Osteoblast (primary cell): ENCODE data around the gene CFAP45. TPM values are rescaled to one million over a fixed set of nuclear protein-coding genes. Genes with fewer than 3 reads are reported as not detected.

Experiments used
- DNase-seq: peaks from one replicate; pipeline ENCODE4 v3.0.0; 2011; ENCODE audit warnings: low spot score, mixed read lengths; ENCODE audit not compliant: insufficient read length; ENCODE audit errors: missing footprints
- H2AFZ ChIP-seq: 2 replicates; pipeline ENCODE4 v1.6.0; 2011; ENCODE audit warnings: mild to moderate bottlenecking, low read length
- H3K27ac ChIP-seq: 2 replicates; pipeline ENCODE4 v1.5.1; 2011; ENCODE audit warnings: mild to moderate bottlenecking, low read depth, low read length, moderate library complexity
- H3K27me3 ChIP-seq: 2 replicates; pipeline ENCODE4 v1.6.0; 2012; ENCODE audit warnings: mild to moderate bottlenecking, control low read depth, inconsistent platforms, low read length, moderate library complexity; ENCODE audit not compliant: insufficient read depth
- H3K36me3 ChIP-seq: 2 replicates; pipeline ENCODE4 v1.5.1; 2011; ENCODE audit warnings: mild to moderate bottlenecking, low read length, control low read depth, moderate library complexity; ENCODE audit not compliant: insufficient read depth
- H3K4me1 ChIP-seq: 2 replicates; pipeline ENCODE4 v1.5.1; 2011; ENCODE audit warnings: mild to moderate bottlenecking, low read length, control low read depth, moderate library complexity; ENCODE audit not compliant: insufficient read depth
- H3K4me2 ChIP-seq: 2 replicates; pipeline ENCODE4 v1.6.0; 2011; ENCODE audit warnings: mild to moderate bottlenecking, low read length; ENCODE audit not compliant: insufficient read depth
- H3K4me3 ChIP-seq: fragments of 200-600 bp; sonication (generic); 3 replicates; pipeline ENCODE4 v1.5.1; 2012; ENCODE audit warnings: mild to moderate bottlenecking, low read length, inconsistent platforms; ENCODE audit not compliant: insufficient read depth
- H3K79me2 ChIP-seq: 2 replicates; pipeline ENCODE4 v1.6.0; 2012; ENCODE audit warnings: mild to moderate bottlenecking, low read length, control low read depth, inconsistent platforms; ENCODE audit not compliant: insufficient read depth
- H3K9me3 ChIP-seq: 2 replicates; pipeline ENCODE4 v1.5.1; 2011; ENCODE audit warnings: low read depth, low read length, control low read depth
- H4K20me1 ChIP-seq: 2 replicates; pipeline ENCODE4 v1.6.0; 2012; ENCODE audit warnings: mild to moderate bottlenecking, low read length, control low read depth; ENCODE audit not compliant: insufficient read depth
- total RNA-seq: library from RNA; depleted of rRNA; stranded (reverse); fragments of >200 nt; gene quantifications from 2 replicates; pipeline ENCODE4 v1.2.3, GENCODE V29; 2012
- TF ChIP-seq, protein P1 (sequence below): IDR thresholded peaks from 2 replicates; pipeline ENCODE4 v1.5.1; 2011; ENCODE audit warnings: mild to moderate bottlenecking, low read depth, low read length, moderate library complexity; ENCODE audit errors: extremely low read depth

The CFAP45 gene
- total RNA-seq, 1 donor: 0.36 TPM

DNA sequence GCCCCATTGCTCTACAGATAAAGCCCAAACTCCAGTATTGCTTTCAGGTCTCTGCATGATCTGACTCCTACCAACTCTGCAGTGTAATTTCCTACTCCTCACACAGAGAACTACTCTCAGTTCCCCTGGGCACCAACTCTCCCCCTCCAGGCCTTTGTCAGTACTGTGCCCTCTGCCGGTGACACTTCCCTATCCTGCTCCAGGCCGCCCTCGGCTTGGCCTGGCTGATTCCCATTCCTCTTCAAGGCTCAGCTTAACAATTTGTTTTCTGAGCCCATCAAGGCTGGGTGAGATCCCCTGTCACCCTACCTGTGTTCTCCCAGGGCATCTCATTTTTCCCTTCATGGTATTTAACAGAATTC lies 70.7 kb downstream of the CFAP45 start:
- Histone ChIP-seq H3K4me2 (no peak overlapping the region), H3K4me3 (no peak overlapping the region), H3K27ac (no peak overlapping the region), H3K36me3 (no peaks in the 10 kb centered on the region), H3K4me1 (peaks cover 6% of the 10 kb centered on the region), H3K9me3 (no peaks in the 10 kb centered on the region), H2AFZ (no peak overlapping the region), H3K79me2 (no peaks in the 10 kb centered on the region), H3K27me3 (no peaks in the 10 kb centered on the region), H4K20me1 (no peaks in the 10 kb centered on the region)
- TF ChIP-seq, protein P1, sequence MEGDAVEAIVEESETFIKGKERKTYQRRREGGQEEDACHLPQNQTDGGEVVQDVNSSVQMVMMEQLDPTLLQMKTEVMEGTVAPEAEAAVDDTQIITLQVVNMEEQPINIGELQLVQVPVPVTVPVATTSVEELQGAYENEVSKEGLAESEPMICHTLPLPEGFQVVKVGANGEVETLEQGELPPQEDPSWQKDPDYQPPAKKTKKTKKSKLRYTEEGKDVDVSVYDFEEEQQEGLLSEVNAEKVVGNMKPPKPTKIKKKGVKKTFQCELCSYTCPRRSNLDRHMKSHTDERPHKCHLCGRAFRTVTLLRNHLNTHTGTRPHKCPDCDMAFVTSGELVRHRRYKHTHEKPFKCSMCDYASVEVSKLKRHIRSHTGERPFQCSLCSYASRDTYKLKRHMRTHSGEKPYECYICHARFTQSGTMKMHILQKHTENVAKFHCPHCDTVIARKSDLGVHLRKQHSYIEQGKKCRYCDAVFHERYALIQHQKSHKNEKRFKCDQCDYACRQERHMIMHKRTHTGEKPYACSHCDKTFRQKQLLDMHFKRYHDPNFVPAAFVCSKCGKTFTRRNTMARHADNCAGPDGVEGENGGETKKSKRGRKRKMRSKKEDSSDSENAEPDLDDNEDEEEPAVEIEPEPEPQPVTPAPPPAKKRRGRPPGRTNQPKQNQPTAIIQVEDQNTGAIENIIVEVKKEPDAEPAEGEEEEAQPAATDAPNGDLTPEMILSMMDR: peak; percentile 44
- peak; percentile 75 for DNase-seq

- TF ChIP-seq, protein P1: no peak
- no peak for DNase-seq
- H3K4me3 ChIP-seq: no peak overlapping the region
- no peaks in the 10 kb centered on the region for H4K20me1 ChIP-seq
- no peak overlapping the region for H2AFZ ChIP-seq
- no peaks in the 10 kb centered on the region for H3K9me3 ChIP-seq
- no peak overlapping the region for H3K4me2 ChIP-seq
- no peak overlapping the region for H3K27ac ChIP-seq
- H3K36me3 ChIP-seq: no peaks in the 10 kb centered on the region
- peaks cover 4% of the 10 kb centered on the region for H3K27me3 ChIP-seq
- H3K79me2 ChIP-seq: no peaks in the 10 kb centered on the region
- peaks cover 6% of the 10 kb centered on the region for H3K4me1 ChIP-seq
These were observed 71.2 kb downstream of the CFAP45 start for GRCh38 chr1:159828581-159829272.

GRCh38 chr1:159828176-159828575 lies 71.8 kb downstream of the CFAP45 start:
- Histone ChIP-seq H3K4me1 (peaks cover 6% of the 10 kb centered on the region), H3K27me3 (peaks cover 8% of the 10 kb centered on the region), H4K20me1 (no peaks in the 10 kb centered on the region), H3K4me2 (no peak overlapping the region), H3K27ac (no peak overlapping the region), H3K4me3 (no peak overlapping the region), H3K36me3 (no peaks in the 10 kb centered on the region), H2AFZ (no peak overlapping the region), H3K9me3 (no peaks in the 10 kb centered on the region), H3K79me2 (no peaks in the 10 kb centered on the region)
- no peak for DNase-seq
- TF ChIP-seq, protein P1: no peak

- H3K27me3 ChIP-seq: peaks cover 14% of the 10 kb centered on the region
- H3K4me2 ChIP-seq: no peak overlapping the region
- no peak overlapping the region for H3K27ac ChIP-seq
- H3K79me2 ChIP-seq: no peaks in the 10 kb centered on the region
- no peak overlapping the region for H2AFZ ChIP-seq
- H4K20me1 ChIP-seq: no peaks in the 10 kb centered on the region
- H3K4me1 ChIP-seq: peaks cover 6% of the 10 kb centered on the region
- H3K4me3 ChIP-seq: no peak overlapping the region
- no peaks in the 10 kb centered on the region for H3K36me3 ChIP-seq
- H3K9me3 ChIP-seq: no peaks in the 10 kb centered on the region
- TF ChIP-seq, protein P1: no peak
- DNase-seq: no peak
These were observed 72.4 kb downstream of the CFAP45 start for GRCh38 chr1:159827549-159827948.
